Smooth muscle cell (in vitro differentiated cells): ENCODE measurements around the gene GOLT1A. TPM values are rescaled to one million over a fixed set of nuclear protein-coding genes. Genes with fewer than 3 reads are reported as not detected.
A peak's percentile ranks its signal among the peaks of the same experiment; 100 is the strongest.

Source experiments
- DNase-seq: peaks from one replicate; lab custom pipeline; 2025; ENCODE audit not compliant: unreplicated experiment; lab: John Stamatoyannopoulos, UW
- H2AFZ ChIP-seq: fragments of 200-600 bp; sonication (generic); 2 replicates; pipeline ENCODE4 v1.6.0; 2016; ENCODE audit warnings: antibody characterized with exemption, low read depth, mild to moderate bottlenecking
- H3F3A ChIP-seq: fragments of 200-600 bp; sonication (generic); 2 replicates; pipeline ENCODE4 v1.6.0; 2017; ENCODE audit warnings: antibody characterized with exemption, low read depth
- H3K27ac ChIP-seq: fragments of 200-600 bp; sonication (generic); 2 replicates; pipeline ENCODE4 v1.5.1; 2016; ENCODE audit warnings: low read depth, mild to moderate bottlenecking
- H3K27me3 ChIP-seq: fragments of 200-600 bp; sonication (generic); 2 replicates; pipeline ENCODE4 v1.6.1; 2016; ENCODE audit warnings: low read depth, mild to moderate bottlenecking
- H3K36me3 ChIP-seq: fragments of 200-600 bp; sonication (generic); 2 replicates; pipeline ENCODE4 v1.5.1; 2016; ENCODE audit warnings: low read depth
- H3K4me1 ChIP-seq: fragments of 200-600 bp; sonication (generic); 2 replicates; pipeline ENCODE4 v1.5.1; 2016; ENCODE audit warnings: low read depth
- H3K4me2 ChIP-seq: fragments of 200-600 bp; sonication (generic); 2 replicates; pipeline ENCODE4 v1.6.0; 2016; ENCODE audit warnings: mild to moderate bottlenecking
- H3K4me3 ChIP-seq: fragments of 200-600 bp; sonication (generic); 2 replicates; pipeline ENCODE4 v1.5.1; 2016; ENCODE audit warnings: mild to moderate bottlenecking
- H3K79me2 ChIP-seq: fragments of 200-600 bp; sonication (generic); 2 replicates; pipeline ENCODE4 v1.6.0; 2016; ENCODE audit warnings: low read depth, mild to moderate bottlenecking
- H3K9ac ChIP-seq: fragments of 200-600 bp; sonication (generic); 2 replicates; pipeline ENCODE4 v1.6.0; 2016; ENCODE audit warnings: low read depth
- H3K9me3 ChIP-seq: fragments of 200-600 bp; sonication (generic); replicated peaks from 2 replicates; pipeline ENCODE4 v1.5.1; 2016; ENCODE audit warnings: low read depth
- H4K20me1 ChIP-seq: fragments of 200-600 bp; sonication (generic); 2 replicates; pipeline ENCODE4 v1.6.0; 2016; ENCODE audit warnings: low read depth
- WGBS: methylation state at CpG from one replicate; pipeline ENCODE4 v1.1.7; 2016; ENCODE audit warnings: low lambda C conversion rate; 5-methylcytosine and 5-hydroxymethylcytosine counted together
- polyA plus RNA-seq: library from polyadenylated mRNA; unstranded; fragments of >200 nt; fragmentation: Nextera tagmentation; extraction: Ambion mirVana; gene quantifications from 2 replicates; pipeline ENCODE4 v1.2.1, GENCODE V29; 2016
- total RNA-seq: library from RNA; depleted of rRNA; stranded (reverse); fragments of >200 nt; gene quantifications from 2 replicates; pipeline ENCODE4 v1.2.3, GENCODE V29; 2014
- TF ChIP-seq, protein P1 (sequence below): fragments of 200-600 bp; sonication (generic); IDR thresholded peaks from 2 replicates; pipeline ENCODE4 v1.5.1; 2017; ENCODE audit warnings: borderline replicate concordance, mild to moderate bottlenecking, antibody characterized with exemption; ENCODE audit not compliant: insufficient read depth, poor library complexity, severe bottlenecking

Gene GOLT1A
- total and polyA plus RNA-seq, 2 experiments from 2014 or later, result 0.54 TPM; not detected in 1

DNA sequence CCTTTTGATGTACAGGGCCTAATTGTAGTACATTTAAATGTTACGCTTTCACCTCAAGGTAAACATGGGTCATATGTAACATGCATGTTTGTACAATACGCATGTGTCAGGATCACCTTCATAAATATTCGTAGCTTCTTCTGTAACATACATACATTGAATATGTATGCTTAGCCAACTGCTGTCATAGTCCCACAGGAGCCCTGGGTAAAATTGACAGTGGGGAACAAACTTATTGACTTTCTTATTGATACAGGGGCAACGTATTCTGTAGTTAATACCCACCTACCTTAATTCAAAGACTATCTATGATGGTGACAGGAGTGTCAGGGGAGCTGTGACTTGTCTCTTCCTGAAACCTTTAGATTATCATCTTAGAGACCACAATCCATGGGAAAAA is 43.9 kb downstream of the GOLT1A start:
- no peak overlapping the region for H3K9ac ChIP-seq
- WGBS, result 93% methylated on average over 4 of the region's 4 CpGs
- no peak for DNase-seq

DNA sequence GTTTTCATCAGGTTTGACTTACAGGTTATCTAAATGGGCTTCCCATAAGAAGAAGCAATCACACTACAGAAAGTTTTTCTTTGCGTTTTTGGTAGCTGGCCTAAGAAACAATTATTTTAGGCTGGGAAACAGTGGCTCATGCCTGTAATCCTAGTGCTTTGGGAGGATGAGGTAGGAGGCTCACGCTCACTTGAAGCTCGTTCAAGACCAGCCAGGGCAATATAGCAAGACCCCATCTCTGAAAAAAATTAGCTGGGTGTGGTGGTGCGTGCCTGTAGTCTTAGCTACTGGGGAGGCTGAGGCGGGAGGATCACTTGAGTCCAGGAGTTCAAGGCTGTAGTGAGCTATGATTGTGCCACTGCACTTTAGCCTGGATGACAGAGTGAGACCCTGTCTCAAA is 46.1 kb downstream of the GOLT1A start:
- Histone ChIP-seq H2AFZ (no peak overlapping the region), H4K20me1 (no peaks in the 10 kb centered on the region), H3K36me3 (no peaks in the 10 kb centered on the region), H3K27me3 (no peaks in the 10 kb centered on the region), H3K27ac (no peak overlapping the region), H3K4me3 (no peak overlapping the region), H3K9ac (no peak overlapping the region), H3K4me1 (no peaks in the 10 kb centered on the region), H3K9me3 (no peaks in the 10 kb centered on the region), H3F3A (peaks cover 5% of the 10 kb centered on the region), H3K79me2 (no peaks in the 10 kb centered on the region), H3K4me2 (no peak overlapping the region)
- 96% methylated on average over 5 of the region's 5 CpGs for WGBS
- TF ChIP-seq, protein P1, sequence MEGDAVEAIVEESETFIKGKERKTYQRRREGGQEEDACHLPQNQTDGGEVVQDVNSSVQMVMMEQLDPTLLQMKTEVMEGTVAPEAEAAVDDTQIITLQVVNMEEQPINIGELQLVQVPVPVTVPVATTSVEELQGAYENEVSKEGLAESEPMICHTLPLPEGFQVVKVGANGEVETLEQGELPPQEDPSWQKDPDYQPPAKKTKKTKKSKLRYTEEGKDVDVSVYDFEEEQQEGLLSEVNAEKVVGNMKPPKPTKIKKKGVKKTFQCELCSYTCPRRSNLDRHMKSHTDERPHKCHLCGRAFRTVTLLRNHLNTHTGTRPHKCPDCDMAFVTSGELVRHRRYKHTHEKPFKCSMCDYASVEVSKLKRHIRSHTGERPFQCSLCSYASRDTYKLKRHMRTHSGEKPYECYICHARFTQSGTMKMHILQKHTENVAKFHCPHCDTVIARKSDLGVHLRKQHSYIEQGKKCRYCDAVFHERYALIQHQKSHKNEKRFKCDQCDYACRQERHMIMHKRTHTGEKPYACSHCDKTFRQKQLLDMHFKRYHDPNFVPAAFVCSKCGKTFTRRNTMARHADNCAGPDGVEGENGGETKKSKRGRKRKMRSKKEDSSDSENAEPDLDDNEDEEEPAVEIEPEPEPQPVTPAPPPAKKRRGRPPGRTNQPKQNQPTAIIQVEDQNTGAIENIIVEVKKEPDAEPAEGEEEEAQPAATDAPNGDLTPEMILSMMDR, result no peak
- DNase-seq, result no peak

More for the DNA sequence above, 43.9 kb downstream of the GOLT1A start:
- Histone ChIP-seq H3K27ac (no peak overlapping the region), H3K9me3 (no peaks in the 10 kb centered on the region), H2AFZ (no peak overlapping the region), H3K27me3 (peaks cover 3% of the 10 kb centered on the region), H4K20me1 (no peaks in the 10 kb centered on the region), H3K4me3 (no peak overlapping the region), H3K4me1 (no peaks in the 10 kb centered on the region), H3K79me2 (no peaks in the 10 kb centered on the region), H3K36me3 (no peaks in the 10 kb centered on the region), H3K4me2 (no peak overlapping the region), H3F3A (peaks cover 5% of the 10 kb centered on the region)
- TF ChIP-seq, protein P1, result no peak

DNA sequence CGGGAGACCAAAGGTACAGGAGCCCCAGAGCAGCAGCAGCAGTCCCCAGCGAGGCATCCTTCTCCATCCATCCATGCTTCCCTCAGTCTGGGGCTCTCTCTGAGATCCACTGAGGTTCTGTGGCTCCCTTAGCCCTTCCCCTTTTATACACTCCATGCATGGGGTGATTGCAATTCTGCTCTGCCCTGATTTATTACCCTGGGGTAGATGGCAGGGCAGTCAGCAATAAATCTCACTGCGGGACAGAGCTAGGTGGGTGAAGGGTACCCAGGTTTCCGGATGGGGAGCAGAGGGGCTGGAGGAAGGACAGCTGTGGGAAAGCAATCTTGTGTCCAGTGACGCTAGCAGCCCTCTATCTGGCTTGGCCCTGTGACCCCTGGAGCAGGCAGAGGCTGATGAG is 47.6 kb downstream of the GOLT1A start, which contains the start of gene REN:
TSS of gene REN (minus strand) at position 119 of the 400 bp plus-strand sequence. CDS start at position 75, 44 bp downstream.
- Histone ChIP-seq H3K27ac (no peak within 1 kb of the TSS), H3K9me3 (no peaks in the 10 kb centered on the region), H2AFZ (no peak within 1 kb of the TSS), H3K4me3 (no peak within 1 kb of the TSS), H3K27me3 (peaks cover 7% of the 10 kb centered on the region), H3F3A (no peaks in the 10 kb centered on the region), H3K79me2 (no peaks in the 10 kb centered on the region), H4K20me1 (no peaks in the 10 kb centered on the region), H3K36me3 (no peaks in the 10 kb centered on the region), H3K4me1 (no peaks in the 10 kb centered on the region), H3K9ac (no peak within 1 kb of the TSS), H3K4me2 (no peak within 1 kb of the TSS)
- TF ChIP-seq, protein P1, result no peak
- 88% methylated on average over 5 of the region's 5 CpGs for WGBS
- DNase-seq, result no peak

DNA sequence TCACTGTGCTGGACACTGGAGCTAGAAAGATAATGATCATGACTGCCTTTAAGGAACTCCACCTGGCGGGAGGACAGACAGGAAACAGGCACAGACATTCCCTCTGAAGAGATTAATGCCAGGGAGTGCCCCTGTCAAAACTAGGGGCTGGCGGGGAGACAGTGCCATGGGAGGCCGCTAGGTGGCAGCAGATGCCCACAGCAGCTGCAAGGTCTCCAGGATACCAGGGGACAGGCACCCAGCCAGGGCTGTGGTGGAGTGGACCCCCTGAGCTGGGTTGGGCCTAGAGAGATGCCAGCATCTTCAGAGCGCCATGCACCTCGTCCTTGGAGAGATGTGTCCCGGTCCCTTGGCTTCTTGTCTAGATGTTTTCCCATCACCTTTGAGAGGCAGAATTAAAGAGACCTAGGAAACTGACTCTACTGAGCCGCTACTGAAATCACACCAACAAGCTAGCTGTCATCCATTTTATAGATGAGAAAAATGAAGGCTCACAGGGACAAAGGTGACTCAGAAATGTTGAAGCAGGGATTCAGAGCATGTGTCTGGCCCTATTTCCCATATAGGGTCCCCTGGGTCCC is 51.2 kb downstream of the GOLT1A start:
- Histone ChIP-seq H3K27me3 (peaks cover 15% of the 10 kb centered on the region), H4K20me1 (no peaks in the 10 kb centered on the region), H3K27ac (no peak overlapping the region), H3K4me2 (no peak overlapping the region), H3K36me3 (no peaks in the 10 kb centered on the region), H2AFZ (no peak overlapping the region), H3F3A (no peaks in the 10 kb centered on the region), H3K9ac (no peak overlapping the region), H3K4me1 (no peaks in the 10 kb centered on the region), H3K79me2 (no peaks in the 10 kb centered on the region), H3K9me3 (no peaks in the 10 kb centered on the region), H3K4me3 (no peak overlapping the region)
- WGBS, result 15% methylated on average over 7 of the region's 7 CpGs
- TF ChIP-seq, protein P1, result peak; percentile 98
- DNase-seq, result peak; percentile 58
